ENCODE results near the gene SPRYD3. TPM values are rescaled to one million over a fixed set of nuclear protein-coding genes. Genes with fewer than 3 reads are reported as not detected.

SPRYD3 gene
- total RNA-seq, 6 donors from 2014 or later = 34.8 to 53.3 (median 46.7) TPM

GRCh38 chr12:53098354-53098981 lies 19.3 kb upstream of the SPRYD3 start:
- no peak for DNase-seq
- no peak for TF ChIP-seq POLR2AphosphoS5 (IDR thresholded peaks at IDR 0.05)
- TF ChIP-seq EP300 (IDR thresholded peaks at IDR 0.05) = no peak
- ATAC-seq (ENCODE audit: low FRiP score in 2 of 2) = peak in 1 of 2 donors; percentile 64
- Histone ChIP-seq H3K9me3 (no peaks in the 10 kb centered on the region), H3K27me3 (no peaks in the 10 kb centered on the region), H3K36me3 (no peaks in the 10 kb centered on the region), H3K4me1 (peaks cover 32 to 48% (median 41%) of the 10 kb centered on the region in 4 donors), H3K27ac (peak overlapping the region; percentile 42 to 87 (median 86)), H3K4me3 (peak overlapping the region in 3 of 4 donors; percentile 50 to 64 (median 63))
- WGBS, 2 donors = 59 to 63% methylated on average over 13 of the region's 13 CpGs

DNA sequence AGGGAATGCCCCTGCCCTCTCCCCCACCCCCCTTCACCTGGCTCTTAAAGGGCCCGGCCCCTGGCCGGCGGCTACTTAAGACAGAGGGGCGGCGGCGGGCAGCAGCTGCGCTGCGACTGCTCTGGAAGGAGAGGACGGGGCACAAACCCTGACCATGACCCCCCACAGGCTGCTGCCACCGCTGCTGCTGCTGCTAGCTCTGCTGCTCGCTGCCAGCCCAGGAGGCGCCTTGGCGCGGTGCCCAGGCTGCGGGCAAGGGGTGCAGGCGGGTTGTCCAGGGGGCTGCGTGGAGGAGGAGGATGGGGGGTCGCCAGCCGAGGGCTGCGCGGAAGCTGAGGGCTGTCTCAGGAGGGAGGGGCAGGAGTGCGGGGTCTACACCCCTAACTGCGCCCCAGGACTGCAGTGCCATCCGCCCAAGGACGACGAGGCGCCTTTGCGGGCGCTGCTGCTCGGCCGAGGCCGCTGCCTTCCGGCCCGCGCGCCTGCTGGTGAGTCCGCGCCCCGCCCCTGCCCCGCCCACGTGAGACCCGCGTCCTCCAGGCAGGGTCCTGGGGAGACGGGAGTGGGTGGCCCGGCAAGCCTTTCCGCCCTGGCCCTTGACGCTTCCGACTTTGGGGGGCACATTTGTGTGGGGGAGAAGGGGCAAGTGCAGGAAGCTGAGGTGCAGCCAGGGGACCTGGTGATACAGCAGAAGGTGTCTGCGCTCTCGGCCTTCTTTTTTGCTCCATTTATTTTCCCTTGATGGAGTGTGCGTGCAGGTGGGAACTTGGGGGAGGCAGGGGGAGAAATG lies 18.6 kb upstream of the SPRYD3 start, which contains the start of gene IGFBP6:
Gene IGFBP6 (plus strand): TSS at position 104 of the 790 bp plus-strand sequence. CDS start 51 bp downstream, at position 155.
- TF ChIP-seq POLR2A (IDR thresholded peaks at IDR 0.05) (peak in 1 of 4 donors; percentile 39), POLR2AphosphoS5 (IDR thresholded peaks at IDR 0.05) (no peak), EP300 (IDR thresholded peaks at IDR 0.05) (no peak)
- TF ChIP-seq, protein P1, sequence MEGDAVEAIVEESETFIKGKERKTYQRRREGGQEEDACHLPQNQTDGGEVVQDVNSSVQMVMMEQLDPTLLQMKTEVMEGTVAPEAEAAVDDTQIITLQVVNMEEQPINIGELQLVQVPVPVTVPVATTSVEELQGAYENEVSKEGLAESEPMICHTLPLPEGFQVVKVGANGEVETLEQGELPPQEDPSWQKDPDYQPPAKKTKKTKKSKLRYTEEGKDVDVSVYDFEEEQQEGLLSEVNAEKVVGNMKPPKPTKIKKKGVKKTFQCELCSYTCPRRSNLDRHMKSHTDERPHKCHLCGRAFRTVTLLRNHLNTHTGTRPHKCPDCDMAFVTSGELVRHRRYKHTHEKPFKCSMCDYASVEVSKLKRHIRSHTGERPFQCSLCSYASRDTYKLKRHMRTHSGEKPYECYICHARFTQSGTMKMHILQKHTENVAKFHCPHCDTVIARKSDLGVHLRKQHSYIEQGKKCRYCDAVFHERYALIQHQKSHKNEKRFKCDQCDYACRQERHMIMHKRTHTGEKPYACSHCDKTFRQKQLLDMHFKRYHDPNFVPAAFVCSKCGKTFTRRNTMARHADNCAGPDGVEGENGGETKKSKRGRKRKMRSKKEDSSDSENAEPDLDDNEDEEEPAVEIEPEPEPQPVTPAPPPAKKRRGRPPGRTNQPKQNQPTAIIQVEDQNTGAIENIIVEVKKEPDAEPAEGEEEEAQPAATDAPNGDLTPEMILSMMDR (IDR thresholded peaks at IDR 0.05) = peak in 4 of 6 experiments; percentile 25 to 50 (median 36)
- peak within 1 kb of the TSS; percentile 37 to 64 (median 56) for H3K4me3 ChIP-seq
- no peaks in the 10 kb centered on the region for H3K9me3 ChIP-seq
- WGBS, 2 donors = 6 to 16% methylated on average over 6 to 30 of the region's 51 CpGs
- no peaks in the 10 kb centered on the region for H3K36me3 ChIP-seq
- ATAC-seq (ENCODE audit: low FRiP score in 2 of 2) (peak; percentile 24 to 78), DNase-seq (peak; percentile 72 to 94)
- H3K27me3 ChIP-seq = no peaks in the 10 kb centered on the region
- H3K27ac ChIP-seq = peak within 1 kb of the TSS; percentile 42 to 87 (median 86)
- peaks cover 32 to 44% (median 39%) of the 10 kb centered on the region in 4 donors for H3K4me1 ChIP-seq

DNA sequence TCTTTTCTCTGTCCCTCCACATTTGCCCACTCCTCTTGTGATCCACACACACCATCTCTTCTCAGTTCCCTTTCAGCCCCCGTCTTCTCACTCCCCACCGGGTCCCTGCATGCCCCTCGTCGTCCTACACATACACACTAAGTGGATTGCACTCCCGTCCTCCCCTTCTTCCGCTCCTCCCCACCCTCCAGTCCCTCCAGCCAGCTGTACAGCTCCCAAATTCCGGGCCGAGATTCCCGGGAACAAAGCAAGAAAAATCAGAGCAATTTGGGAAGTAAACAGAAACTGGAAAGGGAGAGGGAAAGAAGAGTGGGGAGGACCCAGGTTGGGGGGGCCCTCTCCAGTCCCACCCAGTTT lies 18.0 kb upstream of the SPRYD3 start:
- Histone ChIP-seq H3K4me1 (peaks cover 32 to 42% (median 39%) of the 10 kb centered on the region in 4 donors), H3K27me3 (no peaks in the 10 kb centered on the region), H3K9me3 (no peaks in the 10 kb centered on the region), H3K4me3 (peak overlapping the region; percentile 37 to 64 (median 56)), H3K36me3 (no peaks in the 10 kb centered on the region), H3K27ac (peak overlapping the region; percentile 42 to 87 (median 86))
- WGBS, 2 donors = 5 to 7% methylated on average over 9 of the region's 9 CpGs
- TF ChIP-seq POLR2AphosphoS5 (IDR thresholded peaks at IDR 0.05) (peak in 1 of 2 donors; percentile 8), POLR2A (IDR thresholded peaks at IDR 0.05) (no peak), EP300 (IDR thresholded peaks at IDR 0.05) (no peak)
- TF ChIP-seq, protein P1 (IDR thresholded peaks at IDR 0.05) = no peak
- ATAC-seq (ENCODE audit: low FRiP score in 2 of 2) (peak in 1 of 2 donors; percentile 58), DNase-seq (no peak)

DNA sequence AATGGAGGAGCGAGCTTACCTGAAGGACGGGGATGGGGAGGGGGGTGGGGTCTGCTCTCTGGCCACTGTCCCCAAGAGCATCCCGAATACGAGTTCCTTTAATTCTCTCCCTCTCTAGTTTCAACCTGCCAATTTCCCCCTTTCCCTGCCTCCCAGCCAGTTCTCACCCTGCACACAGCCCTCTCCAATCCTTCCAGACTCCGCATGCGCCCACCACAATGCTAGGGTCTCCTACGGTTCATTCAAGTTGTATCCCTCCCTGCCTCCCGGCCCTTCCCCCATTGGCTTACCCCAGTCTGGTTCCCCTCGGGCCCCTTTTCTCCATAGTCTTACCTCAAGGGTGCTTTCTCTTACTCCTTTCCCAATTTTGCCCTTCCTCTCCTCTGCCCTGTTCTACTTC lies 17.6 kb upstream of the SPRYD3 start:
- no peak for TF ChIP-seq POLR2A (IDR thresholded peaks at IDR 0.05)
- TF ChIP-seq, protein P1 (IDR thresholded peaks at IDR 0.05) = no peak
- TF ChIP-seq EP300 (IDR thresholded peaks at IDR 0.05) = no peak
- TF ChIP-seq POLR2AphosphoS5 (IDR thresholded peaks at IDR 0.05) = no peak
- 62 to 71% methylated on average over 9 of the region's 9 CpGs for WGBS, 2 donors
- Histone ChIP-seq H3K36me3 (no peaks in the 10 kb centered on the region), H3K4me1 (peaks cover 32 to 41% (median 39%) of the 10 kb centered on the region in 4 donors), H3K4me3 (peak overlapping the region in 3 of 4 donors; percentile 50 to 64 (median 63)), H3K9me3 (no peaks in the 10 kb centered on the region), H3K27me3 (no peaks in the 10 kb centered on the region), H3K27ac (peak overlapping the region in 3 of 4 donors; percentile 86 to 87 (median 87))
- no peak for ATAC-seq (ENCODE audit: low FRiP score in 2 of 2)
- DNase-seq = no peak

All from upper lobe of left lung (tissue), 6 donors.